Measurements from ENCODE around the gene SYT14. TPM values are rescaled to one million over a fixed set of nuclear protein-coding genes. Genes with fewer than 3 reads are reported as not detected.
"Not testable (repeated sequence)": the region's sequence is repeated elsewhere in the genome, so short reads cannot be mapped to it uniquely, and the experiment has no call there.

SYT14 gene
- total RNA-seq, 1 donor from 2014 or later: 16.1 TPM

DNA sequence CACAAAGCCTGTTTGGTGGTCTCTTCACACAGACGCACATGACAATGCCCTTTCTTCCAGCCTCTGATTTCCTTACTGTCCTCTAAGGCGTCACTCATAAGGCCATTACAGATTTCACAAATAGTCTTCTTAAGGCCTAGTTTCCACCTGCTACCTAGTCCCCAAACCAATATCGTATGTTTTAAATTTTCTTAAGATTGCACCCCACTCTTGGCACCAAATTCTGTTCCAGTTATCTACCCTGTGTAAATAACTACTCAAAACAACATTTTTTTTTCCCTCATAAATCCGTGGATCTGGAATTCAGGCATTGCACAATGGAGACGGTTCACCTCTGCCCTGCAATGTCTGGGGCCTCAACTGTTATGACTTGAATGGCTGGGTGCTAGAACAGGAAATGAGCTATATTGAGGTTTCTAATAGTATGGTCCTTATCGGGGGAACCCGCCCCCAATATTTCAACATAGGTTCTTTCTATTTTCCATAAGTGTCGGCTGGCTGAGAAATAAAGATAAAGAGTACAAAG is 257.7 kb downstream of the SYT14 start:
- no peak overlapping the region for H2AFZ ChIP-seq (replicated peaks)
- no peak for DNase-seq (ENCODE audit: low spot score)
- no peak overlapping the region for H3K4me2 ChIP-seq
- H3K9ac ChIP-seq: no peak overlapping the region
- Mint-ChIP-seq H3K4me1 (no peaks in the 10 kb centered on the region), H3K4me3 (no peak overlapping the region), H3K27me3 (ENCODE audit: insufficient read depth, low read depth) (peaks cover 2% of the 10 kb centered on the region), H3K36me3 (no peaks in the 10 kb centered on the region), H3K9me3 (no peaks in the 10 kb centered on the region), H3K27ac (no peak overlapping the region)
- no peaks in the 10 kb centered on the region for H3K4me1 ChIP-seq
- H3F3A ChIP-seq (ENCODE audit: low read depth): no peaks in the 10 kb centered on the region
- H3K27ac ChIP-seq: no peak overlapping the region
- H4K20me1 ChIP-seq (ENCODE audit: low read depth): no peaks in the 10 kb centered on the region
- H3K4me3 ChIP-seq: no peak overlapping the region
- TF ChIP-seq EZH2 (IDR thresholded peaks at IDR 0.05) (no peak), EZH2phosphoT487 (IDR thresholded peaks at IDR 0.05) (no peak)
- TF ChIP-seq, protein P1, sequence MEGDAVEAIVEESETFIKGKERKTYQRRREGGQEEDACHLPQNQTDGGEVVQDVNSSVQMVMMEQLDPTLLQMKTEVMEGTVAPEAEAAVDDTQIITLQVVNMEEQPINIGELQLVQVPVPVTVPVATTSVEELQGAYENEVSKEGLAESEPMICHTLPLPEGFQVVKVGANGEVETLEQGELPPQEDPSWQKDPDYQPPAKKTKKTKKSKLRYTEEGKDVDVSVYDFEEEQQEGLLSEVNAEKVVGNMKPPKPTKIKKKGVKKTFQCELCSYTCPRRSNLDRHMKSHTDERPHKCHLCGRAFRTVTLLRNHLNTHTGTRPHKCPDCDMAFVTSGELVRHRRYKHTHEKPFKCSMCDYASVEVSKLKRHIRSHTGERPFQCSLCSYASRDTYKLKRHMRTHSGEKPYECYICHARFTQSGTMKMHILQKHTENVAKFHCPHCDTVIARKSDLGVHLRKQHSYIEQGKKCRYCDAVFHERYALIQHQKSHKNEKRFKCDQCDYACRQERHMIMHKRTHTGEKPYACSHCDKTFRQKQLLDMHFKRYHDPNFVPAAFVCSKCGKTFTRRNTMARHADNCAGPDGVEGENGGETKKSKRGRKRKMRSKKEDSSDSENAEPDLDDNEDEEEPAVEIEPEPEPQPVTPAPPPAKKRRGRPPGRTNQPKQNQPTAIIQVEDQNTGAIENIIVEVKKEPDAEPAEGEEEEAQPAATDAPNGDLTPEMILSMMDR (IDR thresholded peaks at IDR 0.05): no peak
- no peaks in the 10 kb centered on the region for H3K79me2 ChIP-seq (ENCODE audit: low read depth)
- H3K27me3 ChIP-seq: no peaks in the 10 kb centered on the region
- H3K9me3 ChIP-seq (ENCODE audit: low read depth): peaks cover 6% of the 10 kb centered on the region
- no peaks in the 10 kb centered on the region for H3K36me3 ChIP-seq

DNA sequence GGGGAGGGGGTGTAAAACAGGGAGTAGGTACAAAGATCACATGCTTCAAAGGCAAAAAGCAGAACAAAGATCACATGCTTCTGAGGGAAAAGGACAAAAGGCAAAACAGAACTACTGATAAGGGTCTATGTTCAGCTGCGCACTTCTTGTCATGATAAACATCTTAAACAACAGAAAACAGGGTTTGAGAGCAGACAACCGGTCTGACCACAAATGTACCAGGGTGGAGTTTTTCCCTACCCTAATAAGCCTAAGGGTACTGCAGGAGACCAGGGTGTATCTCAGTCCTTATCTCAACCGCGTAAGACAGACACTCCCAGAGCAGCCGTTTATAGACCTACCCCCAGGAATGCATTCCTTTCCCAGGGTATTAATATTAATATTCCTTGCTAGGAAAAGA is 258.2 kb downstream of the SYT14 start:
- not testable (repeated sequence) for H3K4me3 Mint-ChIP-seq; H3K36me3 Mint-ChIP-seq; DNase-seq (ENCODE audit: low spot score); H3K4me1 ChIP-seq; H3K79me2 ChIP-seq (ENCODE audit: low read depth); H3K9me3 ChIP-seq (ENCODE audit: low read depth); H2AFZ ChIP-seq (replicated peaks); H3K36me3 ChIP-seq; H3K27me3 ChIP-seq; H3K4me1 Mint-ChIP-seq; H3K27ac Mint-ChIP-seq; H3F3A ChIP-seq (ENCODE audit: low read depth); H3K27me3 Mint-ChIP-seq (ENCODE audit: insufficient read depth, low read depth); H4K20me1 ChIP-seq (ENCODE audit: low read depth); H3K4me3 ChIP-seq; H3K27ac ChIP-seq; H3K9ac ChIP-seq; H3K4me2 ChIP-seq; H3K9me3 Mint-ChIP-seq

DNA sequence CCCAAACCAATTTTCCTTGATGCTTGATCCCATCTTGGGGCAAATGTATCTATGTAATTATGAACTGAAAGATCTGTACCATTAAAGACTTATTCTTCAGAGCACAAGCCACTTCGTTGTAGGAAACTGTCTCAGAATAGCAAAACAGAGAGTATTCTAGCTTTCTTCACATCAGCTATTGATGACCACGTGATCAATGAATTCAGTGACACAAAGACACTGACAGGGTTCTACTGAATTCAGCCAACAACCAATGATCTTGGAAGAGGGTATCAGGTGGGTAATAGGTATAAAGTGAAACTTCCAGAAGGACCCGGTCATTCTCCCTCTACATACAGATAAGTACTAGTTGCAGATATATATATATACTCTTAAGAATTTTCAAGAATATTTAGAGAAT is 260.8 kb downstream of the SYT14 start:
- H3K27me3 Mint-ChIP-seq (ENCODE audit: insufficient read depth, low read depth): peaks cover 2% of the 10 kb centered on the region
- Histone ChIP-seq H3K27me3 (no peaks in the 10 kb centered on the region), H3K4me3 (no peak overlapping the region), H3K79me2 (ENCODE audit: low read depth) (no peaks in the 10 kb centered on the region), H3F3A (ENCODE audit: low read depth) (no peaks in the 10 kb centered on the region), H3K27ac (no peak overlapping the region), H4K20me1 (ENCODE audit: low read depth) (no peaks in the 10 kb centered on the region), H3K9me3 (ENCODE audit: low read depth) (peaks cover 6% of the 10 kb centered on the region), H3K4me1 (no peaks in the 10 kb centered on the region), H3K4me2 (no peak overlapping the region), H3K9ac (no peak overlapping the region), H3K36me3 (no peaks in the 10 kb centered on the region), H2AFZ (replicated peaks) (no peak overlapping the region)
- DNase-seq (ENCODE audit: low spot score): no peak
- TF ChIP-seq, protein P1 (IDR thresholded peaks at IDR 0.05): no peak
- TF ChIP-seq EZH2phosphoT487 (IDR thresholded peaks at IDR 0.05): no peak
- TF ChIP-seq EZH2 (IDR thresholded peaks at IDR 0.05): no peak
- H3K9me3 Mint-ChIP-seq: no peaks in the 10 kb centered on the region
- no peaks in the 10 kb centered on the region for H3K4me1 Mint-ChIP-seq
- no peaks in the 10 kb centered on the region for H3K36me3 Mint-ChIP-seq
- no peak overlapping the region for H3K4me3 Mint-ChIP-seq
- H3K27ac Mint-ChIP-seq: no peak overlapping the region

DNA sequence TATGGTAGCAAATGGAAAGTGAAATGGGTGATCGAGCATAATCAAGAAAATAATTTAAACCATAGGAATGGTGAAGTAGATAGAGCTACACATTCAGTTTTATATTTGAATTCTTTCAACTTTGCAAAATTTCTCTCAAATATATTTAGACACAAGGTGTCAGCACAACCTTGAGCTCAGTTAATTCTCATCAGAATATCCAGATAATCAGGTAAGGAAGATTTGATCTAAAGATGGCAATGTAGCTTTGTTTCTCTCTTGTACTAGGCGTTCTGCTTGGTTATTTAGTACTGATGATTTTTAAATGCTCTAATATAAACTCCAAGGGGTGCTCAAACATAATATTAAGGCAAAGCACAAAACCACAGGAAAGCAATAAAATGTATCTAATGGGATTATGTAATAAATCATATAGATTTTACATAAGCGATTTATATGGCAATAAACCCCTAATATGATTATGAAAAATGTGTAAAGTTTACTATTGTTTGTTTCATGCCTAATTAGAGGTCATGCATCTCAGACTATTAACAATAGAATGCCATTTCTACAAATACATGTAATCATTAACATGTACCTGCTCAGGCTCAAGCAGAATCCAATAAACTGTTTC is 262.2 kb downstream of the SYT14 start:
- H3K36me3 Mint-ChIP-seq: no peaks in the 10 kb centered on the region
- H3K9me3 ChIP-seq (ENCODE audit: low read depth): peaks cover 6% of the 10 kb centered on the region
- H3K4me2 ChIP-seq: no peak overlapping the region
- H3K4me1 Mint-ChIP-seq: no peaks in the 10 kb centered on the region
- no peak overlapping the region for H3K4me3 ChIP-seq
- no peaks in the 10 kb centered on the region for H3K79me2 ChIP-seq (ENCODE audit: low read depth)
- no peak for DNase-seq (ENCODE audit: low spot score)
- no peaks in the 10 kb centered on the region for H3F3A ChIP-seq (ENCODE audit: low read depth)
- H3K27me3 ChIP-seq: no peaks in the 10 kb centered on the region
- no peak overlapping the region for H3K27ac ChIP-seq
- no peak overlapping the region for H3K4me3 Mint-ChIP-seq
- peaks cover 2% of the 10 kb centered on the region for H3K27me3 Mint-ChIP-seq (ENCODE audit: insufficient read depth, low read depth)
- TF ChIP-seq, protein P1 (IDR thresholded peaks at IDR 0.05): no peak
- TF ChIP-seq EZH2phosphoT487 (IDR thresholded peaks at IDR 0.05): no peak
- no peak for TF ChIP-seq EZH2 (IDR thresholded peaks at IDR 0.05)
- H3K36me3 ChIP-seq: no peaks in the 10 kb centered on the region
- no peaks in the 10 kb centered on the region for H4K20me1 ChIP-seq (ENCODE audit: low read depth)
- no peak overlapping the region for H3K27ac Mint-ChIP-seq
- H3K9ac ChIP-seq: no peak overlapping the region
- no peak overlapping the region for H2AFZ ChIP-seq (replicated peaks)
- H3K9me3 Mint-ChIP-seq: no peaks in the 10 kb centered on the region
- no peaks in the 10 kb centered on the region for H3K4me1 ChIP-seq

All from neural progenitor cell (in vitro differentiated cells).